ENCODE measurements around the gene CPT1B.

- TF ChIP-seq, protein P1, sequence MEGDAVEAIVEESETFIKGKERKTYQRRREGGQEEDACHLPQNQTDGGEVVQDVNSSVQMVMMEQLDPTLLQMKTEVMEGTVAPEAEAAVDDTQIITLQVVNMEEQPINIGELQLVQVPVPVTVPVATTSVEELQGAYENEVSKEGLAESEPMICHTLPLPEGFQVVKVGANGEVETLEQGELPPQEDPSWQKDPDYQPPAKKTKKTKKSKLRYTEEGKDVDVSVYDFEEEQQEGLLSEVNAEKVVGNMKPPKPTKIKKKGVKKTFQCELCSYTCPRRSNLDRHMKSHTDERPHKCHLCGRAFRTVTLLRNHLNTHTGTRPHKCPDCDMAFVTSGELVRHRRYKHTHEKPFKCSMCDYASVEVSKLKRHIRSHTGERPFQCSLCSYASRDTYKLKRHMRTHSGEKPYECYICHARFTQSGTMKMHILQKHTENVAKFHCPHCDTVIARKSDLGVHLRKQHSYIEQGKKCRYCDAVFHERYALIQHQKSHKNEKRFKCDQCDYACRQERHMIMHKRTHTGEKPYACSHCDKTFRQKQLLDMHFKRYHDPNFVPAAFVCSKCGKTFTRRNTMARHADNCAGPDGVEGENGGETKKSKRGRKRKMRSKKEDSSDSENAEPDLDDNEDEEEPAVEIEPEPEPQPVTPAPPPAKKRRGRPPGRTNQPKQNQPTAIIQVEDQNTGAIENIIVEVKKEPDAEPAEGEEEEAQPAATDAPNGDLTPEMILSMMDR (IDR thresholded peaks at IDR 0.05 in 4 of 5, conservative IDR thresholded peaks at IDR 0.05 in 1 of 5), result no peak
- TF ChIP-seq POLR2A (IDR thresholded peaks at IDR 0.05), result no peak
These were observed 45.1 kb downstream of the CPT1B start for GRCh38 chr22:50532824-50533796.
